A549 (cell line): ENCODE results near the gene NTNG2. TPM values are rescaled to one million over a fixed set of nuclear protein-coding genes. Genes with fewer than 3 reads are reported as not detected.

Source experiments
- ATAC-seq, 2 experiments: fragments of 200-7000 bp in 1 of 2; fragments of >200 bp in 1 of 2; cut with Nextera tagmentation in 1 of 2; cut with Tn5 transposase in 1 of 2; 3 replicates each; pipeline versions ENCODE4 v1.8.0 to v1.9.1; 2018 to 2020; ENCODE audit warnings: mild to moderate bottlenecking in 1 of 2, moderate library complexity in 1 of 2
- CTCF ChIA-PET: fragments of 300-600 bp; sonication (Branson Sonifier 250); formaldehyde crosslinking; extraction: SDS; loops from one replicate; lab custom pipeline; 2021; ENCODE audit warnings: antibody characterized with exemption, inconsistent platforms; lab: Yijun Ruan, JAX
- POLR2A ChIA-PET: fragments of 350-600 bp; formaldehyde crosslinking; extraction: SDS; loops from one replicate; lab custom pipeline; 2021; ENCODE audit warnings: antibody characterized with exemption, inconsistent platforms; lab: Yijun Ruan, JAX
- DNase-seq, 2 experiments: peaks; one replicate each; pipeline versions ENCODE4 v3.0.0 to v3.0.0-alpha.2; 2011 to 2016; ENCODE audit warnings: low read depth in 1 of 2, low spot score in 1 of 2
- FAIRE-seq: peaks from 2 replicates; lab custom pipeline; 2011; peaks lifted over from hg19 to GRCh38; lab: Jason Lieb, UNC
- H3K27ac ChIP-seq, 2 experiments: fragments of >200 bp; sonication (Bioruptor Twin); formaldehyde crosslinking; 3 replicates each; pipeline ENCODE4 v1.5.1; 2016 to 2017
- H3K4me1 ChIP-seq: fragments of >200 bp; sonication (Bioruptor Twin); formaldehyde crosslinking; 3 replicates; pipeline ENCODE4 v1.6.1; 2016
- H3K4me2 ChIP-seq: fragments of >200 bp; sonication (Bioruptor Twin); formaldehyde crosslinking; 3 replicates; pipeline ENCODE4 v1.6.1; 2016
- H3K4me3 ChIP-seq: fragments of >200 bp; sonication (Bioruptor Twin); formaldehyde crosslinking; 3 replicates; pipeline ENCODE4 v1.5.1; 2016
- H3K9me3 ChIP-seq: fragments of >200 bp; sonication (Bioruptor Twin); formaldehyde crosslinking; 3 replicates; pipeline ENCODE4 v1.6.1; 2016
- ATOH8 ChIP-seq: fragments of 250-450 bp; sonication (Bioruptor Pico); IDR thresholded peaks from 2 replicates; pipeline ENCODE4 v1.5.0; 2020; ENCODE audit warnings: low read depth, mild to moderate bottlenecking, moderate library complexity
- BCL3 ChIP-seq: fragments of >200 bp; sonication (Bioruptor Twin); formaldehyde crosslinking; IDR thresholded peaks from 3 replicates; pipeline ENCODE4 v1.6.1; 2016
- CBX2 ChIP-seq: fragments of 200-600 bp; sonication (generic); IDR thresholded peaks from 2 replicates; pipeline ENCODE4 v1.6.1; 2016; ENCODE audit warnings: low read depth, mild to moderate bottlenecking, borderline replicate concordance
- CBX8 ChIP-seq: fragments of 200-600 bp; sonication (generic); IDR thresholded peaks from 2 replicates; pipeline ENCODE4 v1.6.1; 2016
- CEBPB ChIP-seq, 2 experiments: fragments of >200 bp in 1 of 2; sonication (Bioruptor Twin) in 1 of 2; formaldehyde crosslinking in 1 of 2; IDR thresholded peaks; 2 replicates each; pipeline ENCODE4 v1.6.1; 2012 to 2016
- CHD2 ChIP-seq: fragments of 150-350 bp; IDR thresholded peaks from 2 replicates; pipeline ENCODE4 v1.6.1; 2014; ENCODE audit warnings: low read length; ENCODE audit not compliant: partially characterized antibody
- ELK1 ChIP-seq: fragments of 150-350 bp; IDR thresholded peaks from 2 replicates; pipeline ENCODE4 v1.6.1; 2014; ENCODE audit warnings: low read depth, mild to moderate bottlenecking, low read length
- EP300 ChIP-seq, 2 experiments: fragments of >200 bp; sonication (Bioruptor Twin); formaldehyde crosslinking; IDR thresholded peaks; 2 replicates in 1 of 2; 3 replicates in 1 of 2; pipeline ENCODE4 v1.6.1; 2016 to 2017
- ESRRA ChIP-seq: fragments of 150-350 bp; IDR thresholded peaks from 2 replicates; pipeline ENCODE4 v1.6.1; 2014; ENCODE audit warnings: mild to moderate bottlenecking, low read length, borderline replicate concordance
- FOSL2 ChIP-seq, 2 experiments: fragments of 450-650 bp in 1 of 2; fragments of >200 bp in 1 of 2; sonication (Bioruptor Twin) in 1 of 2; formaldehyde crosslinking; IDR thresholded peaks; 2 replicates each; pipeline versions ENCODE4 v1.5.0 to v1.6.1; 2016 to 2020; ENCODE audit warnings: mild to moderate bottlenecking in 1 of 2, moderate library complexity in 1 of 2
- GATA3 ChIP-seq: IDR thresholded peaks from 2 replicates; pipeline ENCODE4 v1.6.1; 2012; ENCODE audit warnings: borderline replicate concordance
- HDAC2 ChIP-seq: fragments of 200-600 bp; sonication (generic); IDR thresholded peaks from 2 replicates; pipeline ENCODE4 v1.6.1; 2016
- HES2 ChIP-seq: fragments of >200 bp; sonication (Bioruptor Twin); formaldehyde crosslinking; IDR thresholded peaks from 2 replicates; pipeline ENCODE4 v1.6.1; 2016
- HOXB5 ChIP-seq: fragments of 250-450 bp; sonication (Bioruptor Pico); IDR thresholded peaks from 2 replicates; pipeline ENCODE4 v1.5.0; 2020; ENCODE audit warnings: mild to moderate bottlenecking, moderate library complexity
- KDM1A ChIP-seq: fragments of 200-600 bp; sonication (generic); IDR thresholded peaks from 2 replicates; pipeline ENCODE4 v1.6.1; 2016; ENCODE audit warnings: low read depth, mild to moderate bottlenecking
- NFE2L2 ChIP-seq: fragments of 150-350 bp; conservative IDR thresholded peaks from 2 replicates; pipeline ENCODE4 v1.6.1; 2014; ENCODE audit warnings: low read length
- POLR2A ChIP-seq: IDR thresholded peaks from 2 replicates; pipeline ENCODE4 v1.6.1; 2012; ENCODE audit warnings: mild to moderate bottlenecking, low read length
- POLR2AphosphoS2 ChIP-seq: conservative IDR thresholded peaks from 2 replicates; pipeline ENCODE4 v1.6.1; 2012; ENCODE audit warnings: low read length, improper control_type of control experiment, inconsistent platforms
- RARB ChIP-seq: fragments of 250-450 bp; sonication (Bioruptor Pico); IDR thresholded peaks from 2 replicates; pipeline ENCODE4 v1.8.0; 2021; ENCODE audit warnings: mild to moderate bottlenecking, moderate library complexity
- RCOR1 ChIP-seq: fragments of 150-350 bp; IDR thresholded peaks from 2 replicates; pipeline ENCODE4 v1.6.1; 2014; ENCODE audit warnings: antibody characterized with exemption, low read length, low read depth
- RFX5 ChIP-seq: fragments of 450-650 bp; IDR thresholded peaks from 2 replicates; pipeline ENCODE4 v1.7.1; 2014; ENCODE audit warnings: antibody characterized with exemption, mild to moderate bottlenecking, moderate library complexity
- SREBF2 ChIP-seq: fragments of 450-650 bp; IDR thresholded peaks from 2 replicates; pipeline ENCODE4 v1.6.1; 2014; ENCODE audit warnings: mild to moderate bottlenecking, moderate library complexity
- TFCP2L1 ChIP-seq: fragments of 250-450 bp; sonication (Bioruptor Pico); IDR thresholded peaks from 2 replicates; pipeline ENCODE4 v1.5.0; 2021; ENCODE audit warnings: mild to moderate bottlenecking
- ZFP36 ChIP-seq: fragments of 450-650 bp; IDR thresholded peaks from 2 replicates; pipeline ENCODE4 v1.6.1; 2014; ENCODE audit warnings: borderline replicate concordance; ENCODE audit not compliant: partially characterized antibody
- ZSCAN20 ChIP-seq: fragments of 250-450 bp; sonication (Bioruptor Pico); IDR thresholded peaks from 2 replicates; pipeline ENCODE4 v1.8.0; 2022; ENCODE audit warnings: mild to moderate bottlenecking, moderate library complexity
- WGBS: methylation state at CpG from one replicate; pipeline ENCODE4 v1.1.6; 2017; ENCODE audit errors: missing lambda C conversion rate; 5-methylcytosine and 5-hydroxymethylcytosine counted together
- polyA plus RNA-seq, 4 experiments: library from polyadenylated mRNA; depleted of rRNA in 3 of 4; stranded (reverse); fragments of >200 nt; fragmentation: RNase III in 1 of 4; extraction: RNeasy Plus Mini Kit Qiagen cat#74134 plus additional on column Dnase treatment in 1 of 4; gene quantifications; 2 replicates in 3 of 4; 3 replicates in 1 of 4; pipeline ENCODE4 v1.2.3, GENCODE V29; 2011 to 2017

Gene NTNG2
- polyA plus RNA-seq, 2 of the 4 experiments (the other 2 are of a cell fraction), result 0.52 to 1.0 TPM

- no peak for ATAC-seq
- no peak for DNase-seq
- FAIRE-seq, result no peak
- ChIA-PET CTCF (interaction anchor here (0.5 to 10.6 kb wide), 70 partner anchors 11 to 645 kb away, joined by 3 to 232 read pairs (median 4); partner anchors contain the start of gene NTNG2), POLR2A (interaction anchor here (1.1 kb wide), 1 partner anchor 67 kb away, joined by 3 read pairs; no protein-coding TSS in a partner anchor)
- TF ChIP-seq ESRRA (no peak), ZFP36 (no peak), TFCP2L1 (no peak), HES2 (no peak), SREBF2 (no peak), CHD2 (no peak), GATA3 (no peak), RARB (CRISPR knock-in tag) (no peak), HOXB5 (CRISPR knock-in tag) (no peak), NFE2L2 (no peak), BCL3 (no peak), ATOH8 (no peak)
- H3K27ac ChIP-seq, result no peak overlapping the region
- H3K4me2 ChIP-seq, result no peak overlapping the region
- 20% methylated on average over 16 of the region's 18 CpGs for WGBS
- H3K4me3 ChIP-seq, result no peak overlapping the region
- H3K9me3 ChIP-seq, result no peaks in the 10 kb centered on the region
- peaks cover 9% of the 10 kb centered on the region; the same call in 2 of the 3 replicates for H3K4me1 ChIP-seq
Observed at GRCh38 chr9:132236662-132237311, 74.9 kb downstream of the NTNG2 start.

- TF ChIP-seq RFX5, result no peak
- TF ChIP-seq EP300 (IDR thresholded peaks at IDR 0.05), result no peak
- no peak for TF ChIP-seq CBX2
- TF ChIP-seq POLR2A, result no peak
- no peak for TF ChIP-seq FOSL2 (IDR thresholded peaks at IDR 0.05)
- TF ChIP-seq FOSL2 (CRISPR knock-in tag; IDR thresholded peaks at IDR 0.05), result no peak
- TF ChIP-seq CHD2, result no peak
- no peak for TF ChIP-seq POLR2AphosphoS2
- TF ChIP-seq ZSCAN20 (CRISPR knock-in tag), result no peak
- TF ChIP-seq KDM1A, result no peak
- TF ChIP-seq ELK1, result no peak
- TF ChIP-seq HDAC2, result no peak
- no peak for TF ChIP-seq ESRRA
- TF ChIP-seq GATA3, result no peak
- no peak for TF ChIP-seq RCOR1
- TF ChIP-seq BCL3, result no peak
- TF ChIP-seq CEBPB (IDR thresholded peaks at IDR 0.05), result no peak
- TF ChIP-seq CBX8, result no peak
- FAIRE-seq (no peak), DNase-seq (peak; percentile 23 to 37), ATAC-seq (no peak)
- H3K4me2 ChIP-seq, result 0 out of 3 replicates have a peak overlapping the region, but pooled peaks have one; percentile 6
- 43% methylated on average over 9 of the region's 9 CpGs for WGBS
- no peak overlapping the region for H3K4me3 ChIP-seq
- H3K9me3 ChIP-seq, result no peaks in the 10 kb centered on the region
- POLR2A ChIA-PET, result no interaction called here
- CTCF ChIA-PET, result interaction anchor here (0.8 to 10.6 kb wide), 19 partner anchors 11 to 477 kb away, joined by 3 to 232 read pairs (median 4); partner anchors contain the start of gene NTNG2
- no peak overlapping the region for H3K27ac ChIP-seq
- peaks cover 13% of the 10 kb centered on the region; the same call in 2 of the 3 replicates for H3K4me1 ChIP-seq
Observed at GRCh38 chr9:132237481-132237880, 75.6 kb downstream of the NTNG2 start.
